Right lobe of liver (tissue), 4 donors: ENCODE measurements around the gene ESR2.

Experiments
- POLR2A ChIP-seq: fragments of 450-650 bp; IDR thresholded peaks from one replicate; pipeline ENCODE4 v1.6.1; 2017; ENCODE audit warnings: antibody characterized with exemption, mild to moderate bottlenecking
- TF ChIP-seq, protein P1 (sequence below), 4 donors: fragments of 200-600 bp in 3 of 4; fragments of 450-650 bp in 1 of 4; IDR thresholded peaks; one replicate each; pipeline versions ENCODE4 v1.5.1 to v1.8.0; 2016 to 2022; ENCODE audit warnings: antibody characterized with exemption in 4 of 4, mild to moderate bottlenecking in 2 of 4
- donor health status: DM: no; HTN: no; CAD: no.
- donor health status: DM: no; HTN: no; CAD: no.
- donor health status: DM: no; HTN: yes; CAD: no.

DNA sequence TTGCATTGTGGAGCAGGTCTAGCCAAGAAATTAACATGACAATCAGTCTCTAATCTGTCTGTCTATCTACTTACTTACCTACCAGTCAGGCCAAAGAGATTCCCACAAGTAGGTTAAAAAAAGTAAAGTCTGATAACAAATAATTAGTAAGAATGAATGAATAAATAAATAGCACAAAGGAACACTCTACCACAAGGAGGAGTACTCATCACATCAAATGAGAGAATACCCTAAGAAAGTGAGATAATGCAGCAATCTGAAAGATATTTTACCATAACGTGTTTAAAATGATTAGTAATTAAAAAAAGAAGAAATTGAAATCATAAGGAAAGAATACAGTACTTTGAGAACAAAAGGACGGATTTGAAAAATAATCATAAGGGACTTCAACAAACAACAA, 254.1 kb downstream of the ESR2 start:
- TF ChIP-seq, protein P1, sequence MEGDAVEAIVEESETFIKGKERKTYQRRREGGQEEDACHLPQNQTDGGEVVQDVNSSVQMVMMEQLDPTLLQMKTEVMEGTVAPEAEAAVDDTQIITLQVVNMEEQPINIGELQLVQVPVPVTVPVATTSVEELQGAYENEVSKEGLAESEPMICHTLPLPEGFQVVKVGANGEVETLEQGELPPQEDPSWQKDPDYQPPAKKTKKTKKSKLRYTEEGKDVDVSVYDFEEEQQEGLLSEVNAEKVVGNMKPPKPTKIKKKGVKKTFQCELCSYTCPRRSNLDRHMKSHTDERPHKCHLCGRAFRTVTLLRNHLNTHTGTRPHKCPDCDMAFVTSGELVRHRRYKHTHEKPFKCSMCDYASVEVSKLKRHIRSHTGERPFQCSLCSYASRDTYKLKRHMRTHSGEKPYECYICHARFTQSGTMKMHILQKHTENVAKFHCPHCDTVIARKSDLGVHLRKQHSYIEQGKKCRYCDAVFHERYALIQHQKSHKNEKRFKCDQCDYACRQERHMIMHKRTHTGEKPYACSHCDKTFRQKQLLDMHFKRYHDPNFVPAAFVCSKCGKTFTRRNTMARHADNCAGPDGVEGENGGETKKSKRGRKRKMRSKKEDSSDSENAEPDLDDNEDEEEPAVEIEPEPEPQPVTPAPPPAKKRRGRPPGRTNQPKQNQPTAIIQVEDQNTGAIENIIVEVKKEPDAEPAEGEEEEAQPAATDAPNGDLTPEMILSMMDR (IDR thresholded peaks at IDR 0.05): peak in 2 of 4 donors; percentile 17 to 20
- no peak for TF ChIP-seq POLR2A
